ENCODE data around the gene CD9. TPM values are rescaled to one million over a fixed set of nuclear protein-coding genes. Genes with fewer than 3 reads are reported as not detected.

CD9 gene
- total RNA-seq, 2 donors from 2014 or later, result 66.6 to 91.3 TPM

- no peaks in the 10 kb centered on the region for H3K9me3 ChIP-seq
- TF ChIP-seq POLR2A (IDR thresholded peaks at IDR 0.05), result no peak
- peak in 1 of 7 experiments; percentile 10 for TF ChIP-seq CTCF (IDR thresholded peaks at IDR 0.05)
- DNase-seq, result no peak
- intact Hi-C loops (cut with DNase I), result no loop called here
- peaks cover 42% of the 10 kb centered on the region for H3K4me1 ChIP-seq
- peak overlapping the region in 3 of 4 donors; percentile 97 to 99 (median 99) for H3K27ac ChIP-seq
- no peaks in the 10 kb centered on the region for H3K36me3 ChIP-seq (replicated peaks in 1 of 2; ENCODE audit: insufficient read depth in 1 of 2, low read depth in 2 of 2)
- H3K27me3 ChIP-seq, result no peaks in the 10 kb centered on the region
- H3K4me3 ChIP-seq, result no peak overlapping the region
- ATAC-seq, result no peak
- 67 to 70% methylated on average over 7 of the region's 7 CpGs for whole genome bisulfite sequencing, 2 donors
Measured at GRCh38 chr12:6276956-6277620, 76.9 kb downstream of the CD9 start.

GRCh38 chr12:6277982-6278438 lies 77.8 kb downstream of the CD9 start:
- WGBS, 2 donors, result 6 to 16% methylated on average over 13 to 15 of the region's 15 CpGs
- H3K27ac ChIP-seq, result peak overlapping the region; percentile 91 to 99 (median 98)
- DNase-seq, result peak; percentile 73 to 78 (median 78)
- TF ChIP-seq POLR2A (IDR thresholded peaks at IDR 0.05), result peak in 2 of 3 donors; percentile 74 to 87
- no peak for TF ChIP-seq CTCF (IDR thresholded peaks at IDR 0.05)
- peaks cover 34% of the 10 kb centered on the region for H3K4me1 ChIP-seq
- ATAC-seq, result peak; percentile 43
- intact Hi-C loops (cut with DNase I), result no loop called here
- no peaks in the 10 kb centered on the region for H3K9me3 ChIP-seq
- no peaks in the 10 kb centered on the region for H3K27me3 ChIP-seq
- H3K4me3 ChIP-seq, result no peak overlapping the region
- no peaks in the 10 kb centered on the region for H3K36me3 ChIP-seq (replicated peaks in 1 of 2; ENCODE audit: insufficient read depth in 1 of 2, low read depth in 2 of 2)

- peak; percentile 52 to 100 (median 98) for TF ChIP-seq CTCF (IDR thresholded peaks at IDR 0.05)
- TF ChIP-seq POLR2A (IDR thresholded peaks at IDR 0.05), result peak; percentile 64 to 85 (median 69)
- DNase-seq (peak; percentile 87 to 92 (median 90)), ATAC-seq (peak; percentile 90)
- no peaks in the 10 kb centered on the region for H3K36me3 ChIP-seq (replicated peaks in 1 of 2; ENCODE audit: insufficient read depth in 1 of 2, low read depth in 2 of 2)
- H3K9me3 ChIP-seq, result no peaks in the 10 kb centered on the region
- H3K4me1 ChIP-seq, result peaks cover 34% of the 10 kb centered on the region
- intact Hi-C loops (cut with DNase I), result no loop called here
- H3K27ac ChIP-seq, result peak overlapping the region; percentile 94 to 99 (median 98)
- WGBS, 2 donors, result 5 to 68% methylated on average over 7 to 67 of the region's 88 CpGs
- H3K4me3 ChIP-seq, result no peak overlapping the region
- H3K27me3 ChIP-seq, result no peaks in the 10 kb centered on the region
Measured at GRCh38 chr12:6278439-6279255, 78.4 kb downstream of the CD9 start.

- Histone ChIP-seq H3K4me1 (peaks cover 34% of the 10 kb centered on the region), H3K4me3 (no peak overlapping the region), H3K9me3 (no peaks in the 10 kb centered on the region), H3K27ac (peak overlapping the region; percentile 94 to 99 (median 98)), H3K27me3 (no peaks in the 10 kb centered on the region), H3K36me3 (replicated peaks in 1 of 2; ENCODE audit: insufficient read depth in 1 of 2, low read depth in 2 of 2) (no peaks in the 10 kb centered on the region)
- DNase-seq (no peak), ATAC-seq (no peak)
- no peak for TF ChIP-seq POLR2A (IDR thresholded peaks at IDR 0.05)
- TF ChIP-seq CTCF (IDR thresholded peaks at IDR 0.05), result no peak
- intact Hi-C loops (cut with DNase I), result no loop called here
- WGBS, 2 donors, result 90 to 97% methylated on average over 5 to 12 of the region's 12 CpGs
Measured at GRCh38 chr12:6279256-6279628, 79.0 kb downstream of the CD9 start.
